ENCODE data around the gene VPS37B.

- no peak for TF ChIP-seq CTCF (IDR thresholded peaks at IDR 0.05)
- TF ChIP-seq POLR2A (IDR thresholded peaks at IDR 0.05): no peak
Measured at GRCh38 chr12:122928404-122929147, 32.7 kb upstream of the VPS37B start.

All from right lobe of liver (tissue), 4 donors.